HEK293 (cell line): ENCODE data around the gene ADRB1.

ENCODE experiments used
- CTCF ChIP-seq: fragments of 450-650 bp; formaldehyde crosslinking; IDR thresholded peaks from 2 replicates; pipeline ENCODE4 v1.5.1; 2016; ENCODE audit warnings: missing biosample characterization, missing genetic modification characterization
- HOXC10 ChIP-seq: sonication (generic); formaldehyde crosslinking; IDR thresholded peaks from 2 replicates; pipeline ENCODE4 v1.8.1; 2023; ENCODE audit warnings: mild to moderate bottlenecking, missing genetic modification reagents
- KLF9 ChIP-seq: fragments of 450-650 bp; formaldehyde crosslinking; IDR thresholded peaks from 2 replicates; pipeline ENCODE4 v1.5.1; 2016; ENCODE audit warnings: missing biosample characterization, missing genetic modification characterization, low read depth
- MEIS1 ChIP-seq: sonication (generic); formaldehyde crosslinking; IDR thresholded peaks from 2 replicates; pipeline ENCODE4 v1.8.1; 2022; ENCODE audit warnings: missing genetic modification reagents, mild to moderate bottlenecking, borderline replicate concordance
- PRDM4 ChIP-seq: fragments of 450-650 bp; formaldehyde crosslinking; IDR thresholded peaks from 2 replicates; pipeline ENCODE4 v1.5.1; 2017; ENCODE audit warnings: missing biosample characterization, missing genetic modification characterization
- REST ChIP-seq: fragments of 450-650 bp; formaldehyde crosslinking; IDR thresholded peaks from 2 replicates; pipeline ENCODE4 v1.5.1; 2016; ENCODE audit warnings: missing biosample characterization, missing genetic modification characterization
- ZBTB10 ChIP-seq: fragments of 450-650 bp; formaldehyde crosslinking; IDR thresholded peaks from 2 replicates; pipeline ENCODE4 v1.5.1; 2016; ENCODE audit warnings: missing biosample characterization, missing genetic modification characterization
- ZNF138 ChIP-seq: fragments of 450-650 bp; formaldehyde crosslinking; IDR thresholded peaks from 2 replicates; pipeline ENCODE4 v1.5.1; 2016; ENCODE audit warnings: missing biosample characterization, missing genetic modification characterization, borderline replicate concordance
- ZNF174 ChIP-seq: fragments of 450-650 bp; formaldehyde crosslinking; IDR thresholded peaks from 2 replicates; pipeline ENCODE4 v1.5.0; 2017; ENCODE audit warnings: missing biosample characterization, mild to moderate bottlenecking, missing genetic modification characterization
- ZNF214 ChIP-seq: fragments of 450-650 bp; formaldehyde crosslinking; IDR thresholded peaks from 2 replicates; pipeline ENCODE4 v1.5.1; 2017; ENCODE audit warnings: missing biosample characterization, mild to moderate bottlenecking, missing genetic modification characterization, borderline replicate concordance
- ZNF292 ChIP-seq: fragments of 450-650 bp; formaldehyde crosslinking; IDR thresholded peaks from 2 replicates; pipeline ENCODE4 v1.5.1; 2016; ENCODE audit warnings: low read depth, missing biosample characterization, missing genetic modification characterization, borderline replicate concordance
- ZNF341 ChIP-seq: fragments of 450-650 bp; formaldehyde crosslinking; IDR thresholded peaks from 2 replicates; pipeline ENCODE4; 2016; ENCODE audit warnings: low read depth, missing biosample characterization, missing genetic modification characterization
- ZNF777 ChIP-seq: fragments of 450-650 bp; formaldehyde crosslinking; IDR thresholded peaks from 2 replicates; pipeline ENCODE4 v1.5.1; 2017; ENCODE audit warnings: missing biosample characterization, missing genetic modification characterization, borderline replicate concordance
- ZNF830 ChIP-seq: fragments of 450-650 bp; IDR thresholded peaks from 2 replicates; pipeline ENCODE4 v1.5.0; 2018; ENCODE audit warnings: missing biosample characterization, missing genetic modification characterization, low read depth, mild to moderate bottlenecking, moderate library complexity

GRCh38 chr10:114021154-114021553 lies 22.5 kb upstream of the ADRB1 start:
- TF ChIP-seq ZNF138 (tag by site-specific recombination) (no peak), CTCF (tag by site-specific recombination) (no peak), ZNF830 (tag by site-specific recombination) (no peak), ZNF777 (tag by site-specific recombination) (no peak), ZNF341 (tag by site-specific recombination) (no peak), ZNF174 (tag by site-specific recombination) (no peak), ZBTB10 (tag by site-specific recombination) (no peak), MEIS1 (CRISPR knock-in tag) (no peak), REST (tag by site-specific recombination) (no peak), PRDM4 (tag by site-specific recombination) (no peak), HOXC10 (CRISPR knock-in tag) (no peak), ZNF214 (tag by site-specific recombination) (no peak), KLF9 (tag by site-specific recombination) (no peak), ZNF292 (tag by site-specific recombination) (no peak)
